PC-9 (cell line): Measurements from ENCODE around the gene CIAO2B.

Experiments used
- EZH2 ChIP-seq: fragments of 200-600 bp; sonication (generic); IDR thresholded peaks from 2 replicates; pipeline ENCODE4 v1.8.0; 2017; ENCODE audit warnings: antibody characterized with exemption, low read depth
- TF ChIP-seq, protein P1 (sequence below): fragments of 200-600 bp; sonication (generic); conservative IDR thresholded peaks from 2 replicates; pipeline ENCODE4 v1.6.1; 2017; ENCODE audit warnings: mixed run types, antibody characterized with exemption, mild to moderate bottlenecking, moderate library complexity

GRCh38 chr16:66936462-66936861 is 2.3 kb upstream of the CIAO2B start:
- TF ChIP-seq, protein P1, sequence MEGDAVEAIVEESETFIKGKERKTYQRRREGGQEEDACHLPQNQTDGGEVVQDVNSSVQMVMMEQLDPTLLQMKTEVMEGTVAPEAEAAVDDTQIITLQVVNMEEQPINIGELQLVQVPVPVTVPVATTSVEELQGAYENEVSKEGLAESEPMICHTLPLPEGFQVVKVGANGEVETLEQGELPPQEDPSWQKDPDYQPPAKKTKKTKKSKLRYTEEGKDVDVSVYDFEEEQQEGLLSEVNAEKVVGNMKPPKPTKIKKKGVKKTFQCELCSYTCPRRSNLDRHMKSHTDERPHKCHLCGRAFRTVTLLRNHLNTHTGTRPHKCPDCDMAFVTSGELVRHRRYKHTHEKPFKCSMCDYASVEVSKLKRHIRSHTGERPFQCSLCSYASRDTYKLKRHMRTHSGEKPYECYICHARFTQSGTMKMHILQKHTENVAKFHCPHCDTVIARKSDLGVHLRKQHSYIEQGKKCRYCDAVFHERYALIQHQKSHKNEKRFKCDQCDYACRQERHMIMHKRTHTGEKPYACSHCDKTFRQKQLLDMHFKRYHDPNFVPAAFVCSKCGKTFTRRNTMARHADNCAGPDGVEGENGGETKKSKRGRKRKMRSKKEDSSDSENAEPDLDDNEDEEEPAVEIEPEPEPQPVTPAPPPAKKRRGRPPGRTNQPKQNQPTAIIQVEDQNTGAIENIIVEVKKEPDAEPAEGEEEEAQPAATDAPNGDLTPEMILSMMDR = no peak
- no peak for TF ChIP-seq EZH2
